GM18511 (cell line): ENCODE measurements around the gene TFAM.
"Not testable (repeated sequence)": the region's sequence is repeated elsewhere in the genome, so short reads cannot be mapped to it uniquely, and the experiment has no call there.

ENCODE experiments used
- ATAC-seq: cut with Tn5 transposase; IDR thresholded peaks from one replicate; pipeline ENCODE4 v1.9.1; 2021; ENCODE audit warnings: mild to moderate bottlenecking, moderate library complexity; ENCODE audit not compliant: unreplicated experiment

The TFAM gene

GRCh38 chr10:58372607-58373441, 12.4 kb upstream of the TFAM start:
- peak; percentile 83 for ATAC-seq

- peak; percentile 29 for ATAC-seq
Observed at GRCh38 chr10:58373442-58373827, 11.8 kb upstream of the TFAM start.

- no peak for ATAC-seq
Observed at GRCh38 chr10:58382489-58382995, 2.7 kb upstream of the TFAM start.

- ATAC-seq: peak; percentile 45
Observed at GRCh38 chr10:58384095-58384494, 1.1 kb upstream of the TFAM start.

- no peak for ATAC-seq
Observed at GRCh38 chr10:58384544-58384998, 639 bp upstream of the TFAM start.

GRCh38 chr10:58385784-58386112, 538 bp downstream of the TFAM start:
- peak; percentile 6 for ATAC-seq

- ATAC-seq: no peak
Observed at GRCh38 chr10:58389024-58389423, 3.8 kb downstream of the TFAM start.

- ATAC-seq: no peak
Observed at GRCh38 chr10:58393317-58393716, 8.1 kb downstream of the TFAM start.

- ATAC-seq: no peak
Observed at GRCh38 chr10:58394471-58394870, 9.3 kb downstream of the TFAM start.

GRCh38 chr10:58396057-58396456, 10.8 kb downstream of the TFAM start:
- ATAC-seq: no peak

GRCh38 chr10:58397830-58398229, 12.6 kb downstream of the TFAM start:
- no peak for ATAC-seq

- no peak for ATAC-seq
Observed at GRCh38 chr10:58399410-58399809, 14.2 kb downstream of the TFAM start.

- no peak for ATAC-seq
Observed at GRCh38 chr10:58400609-58401008, 15.4 kb downstream of the TFAM start.

- ATAC-seq: no peak
Observed at GRCh38 chr10:58404001-58404400, 18.8 kb downstream of the TFAM start.

GRCh38 chr10:58409956-58410610, 24.9 kb downstream of the TFAM start:
- no peak for ATAC-seq

- ATAC-seq: no peak
Observed at GRCh38 chr10:58412502-58412961, 27.3 kb downstream of the TFAM start.

GRCh38 chr10:58414270-58415041, 29.2 kb downstream of the TFAM start:
- no peak for ATAC-seq

- no peak for ATAC-seq
Observed at GRCh38 chr10:58415757-58416156, 30.5 kb downstream of the TFAM start.

- ATAC-seq: not testable (repeated sequence)
Observed at GRCh38 chr10:58417902-58418301, 32.7 kb downstream of the TFAM start.

- ATAC-seq: no peak
Observed at GRCh38 chr10:58424176-58424575, 39.0 kb downstream of the TFAM start.

- ATAC-seq: not testable (repeated sequence)
Observed at GRCh38 chr10:58428436-58428835, 43.2 kb downstream of the TFAM start.
